ENCODE measurements around the gene TXNL4A. TPM values are rescaled to one million over a fixed set of nuclear protein-coding genes. Genes with fewer than 3 reads are reported as not detected.

Gene TXNL4A
- total RNA-seq, 2 donors from 2014 or later, result 117 to 138 TPM

DNA sequence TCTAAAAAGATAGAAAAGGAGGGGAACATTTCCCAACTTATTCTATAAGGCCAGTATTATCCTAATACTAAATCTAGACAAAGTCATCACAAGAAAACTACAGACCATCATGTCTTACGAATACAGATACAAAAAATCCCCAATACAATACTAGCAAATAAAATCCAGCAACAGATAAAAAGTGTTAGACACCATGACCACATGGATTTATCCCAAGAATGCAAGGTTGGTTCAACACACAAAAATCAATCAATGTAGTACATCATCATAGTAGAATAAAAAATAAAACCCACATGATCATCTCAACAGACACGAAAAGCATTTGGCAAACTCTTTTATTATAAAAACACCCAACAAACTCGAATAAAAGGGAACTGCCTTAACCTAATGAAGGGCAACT lies 55.5 kb downstream of the TXNL4A start:
- H3K27ac ChIP-seq (ENCODE audit: low read depth, low read length), result no peak overlapping the region
- 92 to 98% methylated on average over 2 to 3 of the region's 3 CpGs for WGBS, 2 experiments (ENCODE audit: insufficient coverage in 1 of 2, insufficient read length in 1 of 2)
- Mint-ChIP-seq H3K4me3 (no peak overlapping the region), H3K9me3 (peaks cover 49% of the 10 kb centered on the region), H3K4me1 (peaks cover 16% of the 10 kb centered on the region), H3K27ac (no peak overlapping the region), H3K27me3 (ENCODE audit: insufficient read depth) (peaks cover 2% of the 10 kb centered on the region), H3K36me3 (ENCODE audit: low read depth) (peaks cover 75% of the 10 kb centered on the region)
- H3K9me3 ChIP-seq (ENCODE audit: control insufficient read depth, low read length), result peaks cover 61% of the 10 kb centered on the region
- no peaks in the 10 kb centered on the region for H3K27me3 ChIP-seq (ENCODE audit: control insufficient read depth, insufficient read depth, low read length, poor library complexity, severe bottlenecking)
- H3K4me1 ChIP-seq (ENCODE audit: control insufficient read depth, insufficient read depth, low read length), result no peaks in the 10 kb centered on the region
- H3K9ac ChIP-seq (ENCODE audit: extremely low read depth, low read length, poor library complexity, severe bottlenecking), result no peak overlapping the region
- H3K4me3 ChIP-seq (ENCODE audit: low read length), result peak overlapping the region; percentile 26
- DNase-seq, result no peak
- TF ChIP-seq, protein P1, sequence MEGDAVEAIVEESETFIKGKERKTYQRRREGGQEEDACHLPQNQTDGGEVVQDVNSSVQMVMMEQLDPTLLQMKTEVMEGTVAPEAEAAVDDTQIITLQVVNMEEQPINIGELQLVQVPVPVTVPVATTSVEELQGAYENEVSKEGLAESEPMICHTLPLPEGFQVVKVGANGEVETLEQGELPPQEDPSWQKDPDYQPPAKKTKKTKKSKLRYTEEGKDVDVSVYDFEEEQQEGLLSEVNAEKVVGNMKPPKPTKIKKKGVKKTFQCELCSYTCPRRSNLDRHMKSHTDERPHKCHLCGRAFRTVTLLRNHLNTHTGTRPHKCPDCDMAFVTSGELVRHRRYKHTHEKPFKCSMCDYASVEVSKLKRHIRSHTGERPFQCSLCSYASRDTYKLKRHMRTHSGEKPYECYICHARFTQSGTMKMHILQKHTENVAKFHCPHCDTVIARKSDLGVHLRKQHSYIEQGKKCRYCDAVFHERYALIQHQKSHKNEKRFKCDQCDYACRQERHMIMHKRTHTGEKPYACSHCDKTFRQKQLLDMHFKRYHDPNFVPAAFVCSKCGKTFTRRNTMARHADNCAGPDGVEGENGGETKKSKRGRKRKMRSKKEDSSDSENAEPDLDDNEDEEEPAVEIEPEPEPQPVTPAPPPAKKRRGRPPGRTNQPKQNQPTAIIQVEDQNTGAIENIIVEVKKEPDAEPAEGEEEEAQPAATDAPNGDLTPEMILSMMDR (conservative IDR thresholded peaks at IDR 0.05), result no peak
- H3K36me3 ChIP-seq (ENCODE audit: control insufficient read depth, insufficient read depth, low read length), result peaks cover 47% of the 10 kb centered on the region

DNA sequence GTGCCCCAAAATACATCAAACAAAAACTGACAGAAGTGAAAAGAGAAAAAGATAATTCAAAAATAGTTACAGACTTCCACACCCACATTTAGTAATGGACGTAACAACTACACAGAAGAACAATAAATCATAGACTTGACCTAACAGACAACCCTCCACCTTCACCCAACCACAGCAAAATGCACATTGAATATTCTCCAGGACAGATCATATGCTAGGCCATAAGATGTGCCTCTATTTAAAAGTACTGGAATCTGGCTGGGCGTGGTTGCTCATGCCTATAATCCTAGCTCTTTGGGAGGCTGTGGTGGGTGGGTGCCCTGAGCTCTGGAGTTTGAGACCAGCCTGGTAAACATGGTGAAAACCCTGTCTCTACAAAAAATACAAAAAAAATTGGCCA lies 56.9 kb downstream of the TXNL4A start:
- Mint-ChIP-seq H3K27ac (no peak overlapping the region), H3K9me3 (peaks cover 49% of the 10 kb centered on the region), H3K27me3 (ENCODE audit: insufficient read depth) (peaks cover 2% of the 10 kb centered on the region), H3K4me1 (peaks cover 12% of the 10 kb centered on the region), H3K4me3 (no peak overlapping the region), H3K36me3 (ENCODE audit: low read depth) (peaks cover 67% of the 10 kb centered on the region)
- H3K4me1 ChIP-seq (ENCODE audit: control insufficient read depth, insufficient read depth, low read length), result no peaks in the 10 kb centered on the region
- DNase-seq, result no peak
- no peak overlapping the region for H3K4me3 ChIP-seq (ENCODE audit: low read length)
- peaks cover 39% of the 10 kb centered on the region for H3K36me3 ChIP-seq (ENCODE audit: control insufficient read depth, insufficient read depth, low read length)
- no peak overlapping the region for H3K27ac ChIP-seq (ENCODE audit: low read depth, low read length)
- no peak overlapping the region for H3K9ac ChIP-seq (ENCODE audit: extremely low read depth, low read length, poor library complexity, severe bottlenecking)
- H3K27me3 ChIP-seq (ENCODE audit: control insufficient read depth, insufficient read depth, low read length, poor library complexity, severe bottlenecking), result no peaks in the 10 kb centered on the region
- TF ChIP-seq, protein P1 (conservative IDR thresholded peaks at IDR 0.05), result no peak
- WGBS, 2 experiments (ENCODE audit: insufficient coverage in 1 of 2, insufficient read length in 1 of 2), result 92% methylated on average over 2 of the region's 2 CpGs; no CpG with 5 or more reads in 1 of the 2 experiments
- peaks cover 61% of the 10 kb centered on the region for H3K9me3 ChIP-seq (ENCODE audit: control insufficient read depth, low read length)

GRCh38 chr18:79930020-79930642 lies 58.2 kb downstream of the TXNL4A start:
- H3K9me3 ChIP-seq (ENCODE audit: control insufficient read depth, low read length), result peaks cover 50% of the 10 kb centered on the region
- TF ChIP-seq, protein P1 (conservative IDR thresholded peaks at IDR 0.05), result no peak
- H3K36me3 Mint-ChIP-seq (ENCODE audit: low read depth), result peaks cover 55% of the 10 kb centered on the region
- no peak overlapping the region for H3K27ac Mint-ChIP-seq
- no peaks in the 10 kb centered on the region for H3K4me1 ChIP-seq (ENCODE audit: control insufficient read depth, insufficient read depth, low read length)
- H3K4me3 Mint-ChIP-seq, result no peak overlapping the region
- H3K27me3 ChIP-seq (ENCODE audit: control insufficient read depth, insufficient read depth, low read length, poor library complexity, severe bottlenecking), result no peaks in the 10 kb centered on the region
- H3K9ac ChIP-seq (ENCODE audit: extremely low read depth, low read length, poor library complexity, severe bottlenecking), result no peak overlapping the region
- peaks cover 28% of the 10 kb centered on the region for H3K36me3 ChIP-seq (ENCODE audit: control insufficient read depth, insufficient read depth, low read length)
- H3K9me3 Mint-ChIP-seq, result peaks cover 46% of the 10 kb centered on the region
- no peak for DNase-seq
- H3K4me1 Mint-ChIP-seq, result peaks cover 12% of the 10 kb centered on the region
- H3K27me3 Mint-ChIP-seq (ENCODE audit: insufficient read depth), result peaks cover 2% of the 10 kb centered on the region
- no peak overlapping the region for H3K27ac ChIP-seq (ENCODE audit: low read depth, low read length)
- WGBS, 2 experiments (ENCODE audit: insufficient coverage in 1 of 2, insufficient read length in 1 of 2), result 100% methylated on average over 2 of the region's 2 CpGs; no CpG with 5 or more reads in 1 of the 2 experiments
- H3K4me3 ChIP-seq (ENCODE audit: low read length), result no peak overlapping the region
